Stimulated activated CD4-positive, alpha-beta T cell treated with anti-CD3 and anti-CD28 coated beads, Interleukin-1b, Interleukin-23, amount 100 ng/mL, for 48 hours (primary cell): Measurements from ENCODE around the gene KRTAP10-5.
A peak's percentile ranks its signal among the peaks of the same experiment; 100 is the strongest.
"Not testable (repeated sequence)": the region's sequence is repeated elsewhere in the genome, so short reads cannot be mapped to it uniquely, and the experiment has no call there.

Experiments
- DNase-seq: peaks from one replicate; pipeline ENCODE4 v3.0.0-alpha.2; 2020

KRTAP10-5 gene

DNA sequence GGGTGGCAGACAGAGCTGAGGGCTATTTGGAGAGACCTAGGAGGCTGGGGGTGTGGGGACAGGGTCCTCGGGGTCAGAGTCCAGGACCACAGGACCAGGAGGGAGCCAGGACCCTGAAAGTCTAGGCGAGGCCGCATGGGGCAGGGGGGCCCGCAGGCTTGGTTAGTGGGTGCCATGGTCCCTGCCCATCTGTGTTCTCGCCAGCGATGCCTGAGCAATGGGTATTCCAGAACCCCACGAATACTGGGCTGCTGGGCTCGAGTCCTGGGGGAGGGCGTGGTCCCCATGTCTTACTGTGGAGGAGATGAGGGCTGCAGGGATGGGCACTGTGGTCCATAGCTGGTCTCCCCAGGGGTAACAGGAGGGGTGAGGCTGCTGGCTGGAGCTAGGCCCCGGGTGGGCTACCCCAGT is 9.9 kb upstream of the KRTAP10-5 start:
- DNase-seq, result no peak

DNA sequence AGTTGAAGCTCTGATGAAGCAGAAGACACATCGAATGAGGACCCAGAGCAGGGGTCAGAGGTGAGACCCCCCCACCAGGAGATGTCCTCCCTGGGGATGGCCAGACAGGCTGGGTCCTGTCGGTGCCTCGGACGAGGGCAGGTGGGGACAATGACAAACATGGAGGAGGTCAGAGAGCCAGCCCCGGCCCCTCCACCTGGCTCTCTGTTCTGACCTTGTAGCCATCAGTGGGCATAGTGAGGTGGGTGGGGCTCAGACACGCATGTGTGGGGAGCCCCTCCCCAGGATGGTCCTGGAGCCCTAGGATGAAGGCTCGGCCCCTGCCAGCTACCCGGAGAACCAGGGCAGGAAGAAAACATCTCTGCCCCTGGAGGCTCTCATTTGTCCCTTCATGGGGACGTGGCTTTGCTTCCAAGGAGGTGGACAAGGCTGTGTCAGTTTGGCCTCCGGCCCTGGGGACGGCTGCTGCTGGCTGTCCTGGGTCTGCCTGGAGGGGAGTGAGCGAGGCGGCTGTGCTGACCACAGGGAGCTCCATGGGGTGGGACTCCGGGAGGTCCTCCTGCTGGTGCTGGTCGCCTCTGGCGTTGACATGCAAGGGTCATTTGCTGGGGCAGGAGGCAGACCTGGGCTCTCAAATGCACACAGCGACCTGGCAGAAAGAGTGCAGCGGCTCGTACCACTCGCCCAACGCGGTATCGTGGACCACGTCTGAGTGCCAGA is 9.3 kb upstream of the KRTAP10-5 start:
- no peak for DNase-seq

DNA sequence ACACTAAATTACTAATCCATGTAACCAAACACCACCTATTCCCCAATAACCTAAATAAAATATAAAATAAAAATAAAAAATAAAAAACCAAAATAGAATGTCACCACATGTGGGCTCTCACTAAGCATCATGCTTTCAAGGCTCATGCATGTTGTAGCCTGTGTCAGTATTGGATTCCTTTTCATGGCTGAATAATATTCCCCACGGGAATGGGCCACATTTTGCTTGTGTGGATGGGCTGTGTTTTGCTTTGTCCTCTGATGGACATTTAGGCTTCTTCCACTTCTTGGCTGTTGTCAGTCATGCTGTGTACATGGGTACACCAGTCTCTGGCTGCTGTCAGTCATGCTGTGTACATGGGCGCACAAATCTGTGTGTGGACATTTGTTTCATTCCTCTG is 8.7 kb upstream of the KRTAP10-5 start:
- DNase-seq, result no peak

DNA sequence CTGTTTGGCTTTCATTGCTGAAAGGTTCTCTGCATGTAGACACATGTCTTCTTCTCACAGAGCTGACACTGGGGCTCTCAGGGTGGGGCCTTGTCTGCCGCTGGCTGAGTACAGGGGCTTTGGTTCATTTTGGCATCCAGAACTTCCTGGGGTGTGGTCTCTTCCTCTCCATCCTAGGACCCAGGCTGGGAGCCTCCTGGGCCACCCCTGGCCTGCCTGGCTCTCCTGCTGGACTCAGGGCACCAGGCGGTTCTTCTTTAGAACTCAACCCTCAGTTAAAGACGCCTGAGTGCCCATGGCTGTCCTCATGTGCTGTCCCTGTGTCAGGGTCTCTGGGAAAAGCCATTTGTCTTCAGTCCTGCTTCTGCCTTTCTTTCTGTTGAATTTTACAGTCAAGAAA is 5.5 kb upstream of the KRTAP10-5 start:
- DNase-seq, result no peak

DNA sequence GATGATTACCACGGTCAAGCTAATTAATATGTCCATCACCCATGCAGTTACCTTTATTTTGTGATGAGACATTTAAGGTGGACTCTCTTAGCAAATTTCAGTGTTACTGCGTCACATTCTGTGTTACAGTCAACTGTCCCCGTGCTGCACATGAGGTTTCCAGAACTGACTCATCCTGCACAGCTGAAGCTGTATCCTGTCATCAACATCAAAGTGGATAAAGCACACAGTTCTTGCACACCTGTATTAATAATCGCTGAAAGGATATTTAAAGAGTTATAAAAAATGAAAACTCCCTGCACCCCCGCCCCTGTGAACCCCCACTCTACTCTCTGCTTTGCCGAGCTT is 3.4 kb upstream of the KRTAP10-5 start:
- DNase-seq, result peak; percentile 45

DNA sequence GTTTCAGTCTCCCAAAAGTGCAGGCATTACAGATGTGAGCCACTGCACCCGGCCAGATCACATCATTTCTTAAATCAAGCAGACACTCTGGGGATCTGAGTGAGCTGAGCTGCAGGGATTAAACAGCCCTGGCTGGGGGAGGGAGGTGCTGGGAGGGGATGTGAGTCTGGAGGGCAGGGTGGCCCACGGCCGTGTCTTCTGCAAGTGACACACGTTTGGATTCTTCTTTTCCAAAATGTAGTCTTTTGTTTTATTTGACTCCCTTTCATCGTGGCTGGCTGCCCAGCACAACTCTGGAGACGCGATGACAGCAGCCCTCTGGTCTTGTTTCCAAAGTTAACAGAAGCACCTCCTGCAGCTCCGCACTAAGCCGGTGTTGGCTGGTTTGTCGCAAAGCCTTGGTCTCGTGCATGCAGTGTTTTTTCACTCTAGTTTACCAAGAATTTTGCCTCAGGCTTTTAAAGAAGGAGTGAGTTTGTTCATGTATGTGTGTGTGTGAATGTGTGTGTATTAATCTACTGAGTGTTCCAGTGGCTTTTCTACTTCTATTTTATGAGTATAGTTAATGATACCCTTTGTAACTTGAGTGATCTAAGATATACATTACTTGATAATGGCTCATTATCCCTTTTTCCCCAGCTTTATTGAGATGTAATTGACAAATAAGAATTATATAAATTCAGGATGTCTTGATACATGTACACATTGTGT is 2.8 kb upstream of the KRTAP10-5 start:
- DNase-seq, result no peak

DNA sequence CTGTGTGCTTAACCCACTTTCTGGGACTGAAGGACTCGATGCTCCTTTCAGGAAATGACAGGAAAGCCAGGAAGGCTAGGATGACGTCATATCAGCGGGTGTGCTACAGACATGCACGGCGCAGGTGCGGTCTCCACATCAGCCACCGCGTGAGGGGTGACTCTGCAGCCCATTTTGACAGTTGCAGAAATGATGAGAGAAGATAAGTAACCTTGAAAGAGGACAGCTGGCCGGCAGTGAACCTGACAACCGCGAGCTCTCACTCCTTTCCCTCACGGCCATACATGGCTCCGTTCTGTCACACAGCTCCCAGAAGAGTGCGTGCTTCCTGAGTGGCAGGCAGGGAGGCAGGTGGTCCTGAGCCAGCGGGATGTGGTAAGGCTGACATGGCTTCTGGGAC is 1.7 kb upstream of the KRTAP10-5 start:
- no peak for DNase-seq

DNA sequence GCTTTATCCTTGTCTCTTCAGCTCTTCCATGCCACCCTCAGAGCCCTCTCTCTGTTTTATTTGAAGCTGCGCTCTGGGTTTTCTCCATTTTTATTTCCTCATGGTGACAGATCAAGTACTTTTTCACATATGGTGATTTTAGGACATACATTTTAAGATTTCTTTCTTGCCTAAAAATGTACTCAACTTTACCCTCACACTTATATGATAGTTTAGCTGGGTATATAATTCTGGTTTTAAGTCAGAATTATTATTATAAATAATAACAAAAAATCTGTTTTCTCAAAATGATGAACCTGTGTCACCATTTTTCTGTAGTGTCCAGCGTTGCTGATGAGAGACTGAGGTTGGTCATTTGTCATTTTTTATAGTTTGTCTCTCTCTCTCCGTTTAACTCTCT is 754 bp upstream of the KRTAP10-5 start:
- no peak for DNase-seq

DNA sequence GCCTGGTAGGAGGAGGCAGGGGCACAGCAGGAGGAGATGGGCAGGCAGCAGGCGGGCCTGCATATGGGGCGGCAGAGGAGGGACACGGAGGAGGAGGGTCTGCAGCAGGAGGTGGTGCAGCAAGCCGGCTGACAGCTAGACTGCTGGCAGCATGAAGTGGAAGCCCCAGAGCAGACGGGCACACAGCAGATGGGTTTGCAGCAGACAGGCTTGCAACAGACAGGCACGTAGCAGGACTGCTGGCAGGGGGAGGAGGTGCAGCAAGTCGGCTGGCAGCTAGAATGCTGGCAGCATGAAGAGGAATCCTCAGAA is 615 bp downstream of the KRTAP10-5 start:
- no peak for DNase-seq

DNA sequence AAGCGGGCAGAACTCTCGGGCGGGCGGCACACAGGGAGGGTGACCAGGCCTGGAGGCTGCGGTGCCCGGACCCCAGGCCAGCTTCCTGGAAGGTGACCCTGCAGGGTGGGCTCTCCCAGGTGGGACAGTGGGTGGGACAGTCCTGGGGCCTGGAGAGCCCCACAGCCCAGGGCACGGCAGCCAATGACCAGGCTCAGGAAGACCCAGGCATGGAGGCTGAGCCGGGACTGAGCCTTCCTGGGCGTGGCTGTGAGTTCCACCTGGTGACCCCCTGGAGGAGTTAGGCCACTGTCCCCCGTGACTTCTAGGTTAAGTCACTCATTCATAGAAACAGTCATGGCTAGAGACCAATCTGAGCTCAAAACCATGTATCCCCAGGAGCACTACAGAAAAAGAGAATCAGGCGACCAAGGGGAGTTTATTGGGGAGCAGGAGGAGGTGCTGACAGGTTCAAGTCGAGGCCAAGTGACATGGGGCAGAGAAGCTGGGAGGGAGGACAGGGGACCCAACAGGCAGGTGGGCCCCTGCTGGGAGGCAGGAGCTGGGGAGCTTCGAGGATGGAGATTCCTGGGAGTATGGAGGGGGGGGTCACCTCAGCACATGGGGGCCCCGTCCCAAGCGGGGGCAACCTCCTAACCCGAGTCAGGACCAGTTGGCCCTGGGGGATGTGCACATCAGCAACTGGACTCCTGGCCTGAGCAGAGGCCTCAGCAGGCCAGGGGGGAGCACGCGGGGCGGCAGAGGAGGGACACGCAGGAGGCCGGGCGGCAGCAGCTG is 1.2 kb downstream of the KRTAP10-5 start:
- DNase-seq, result no peak

DNA sequence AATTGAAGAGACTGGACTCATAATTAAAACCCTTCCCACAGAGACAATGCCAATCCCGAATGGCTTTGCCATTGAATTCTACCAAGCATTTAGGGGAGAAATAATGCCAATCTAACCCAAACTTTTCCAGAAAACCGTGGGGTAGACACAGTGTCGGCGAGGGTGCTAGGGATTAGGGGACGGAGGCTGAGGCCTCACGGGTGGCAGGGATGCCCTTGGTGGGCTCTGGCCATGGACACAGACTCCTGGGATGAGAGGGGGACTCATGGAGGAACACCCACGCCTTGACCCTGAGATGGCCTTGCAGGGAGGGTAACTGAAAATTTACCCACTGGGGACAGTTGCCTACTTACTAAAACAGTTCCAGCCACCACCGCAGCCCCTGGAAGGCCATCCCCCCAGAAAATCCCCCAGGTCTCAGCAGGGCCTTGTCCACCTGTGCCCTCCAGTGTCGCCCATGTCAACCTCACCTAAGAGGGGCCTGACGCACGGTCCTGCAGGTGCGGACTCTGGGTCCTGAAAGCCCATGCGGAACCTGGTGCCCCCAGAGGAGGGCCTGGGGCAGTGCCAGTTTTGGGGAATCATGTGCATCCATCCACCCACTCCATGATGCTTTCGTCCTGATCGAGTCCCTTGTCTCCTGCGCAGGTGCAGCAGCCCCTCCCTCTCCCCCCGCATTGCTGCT is 1.9 kb downstream of the KRTAP10-5 start:
- no peak for DNase-seq

DNA sequence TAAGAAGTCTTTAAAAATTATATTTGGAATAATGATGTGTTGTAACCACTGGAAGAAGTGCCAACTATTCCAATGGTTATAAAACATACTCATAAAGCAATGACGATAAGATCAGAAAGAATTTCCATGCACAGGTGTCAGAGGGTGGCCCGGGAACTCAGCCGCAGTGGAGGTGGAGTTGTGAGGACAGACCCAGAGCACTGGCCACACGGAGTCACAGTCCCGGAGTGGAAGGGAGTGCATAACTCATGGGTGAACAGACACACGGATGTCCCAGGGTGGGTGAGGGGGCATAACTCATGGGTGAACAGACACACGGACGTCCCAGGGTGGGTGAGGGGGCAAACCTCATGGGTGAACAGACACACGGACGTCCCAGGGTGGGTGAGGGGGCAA is 4.4 kb downstream of the KRTAP10-5 start:
- no peak for DNase-seq

DNA sequence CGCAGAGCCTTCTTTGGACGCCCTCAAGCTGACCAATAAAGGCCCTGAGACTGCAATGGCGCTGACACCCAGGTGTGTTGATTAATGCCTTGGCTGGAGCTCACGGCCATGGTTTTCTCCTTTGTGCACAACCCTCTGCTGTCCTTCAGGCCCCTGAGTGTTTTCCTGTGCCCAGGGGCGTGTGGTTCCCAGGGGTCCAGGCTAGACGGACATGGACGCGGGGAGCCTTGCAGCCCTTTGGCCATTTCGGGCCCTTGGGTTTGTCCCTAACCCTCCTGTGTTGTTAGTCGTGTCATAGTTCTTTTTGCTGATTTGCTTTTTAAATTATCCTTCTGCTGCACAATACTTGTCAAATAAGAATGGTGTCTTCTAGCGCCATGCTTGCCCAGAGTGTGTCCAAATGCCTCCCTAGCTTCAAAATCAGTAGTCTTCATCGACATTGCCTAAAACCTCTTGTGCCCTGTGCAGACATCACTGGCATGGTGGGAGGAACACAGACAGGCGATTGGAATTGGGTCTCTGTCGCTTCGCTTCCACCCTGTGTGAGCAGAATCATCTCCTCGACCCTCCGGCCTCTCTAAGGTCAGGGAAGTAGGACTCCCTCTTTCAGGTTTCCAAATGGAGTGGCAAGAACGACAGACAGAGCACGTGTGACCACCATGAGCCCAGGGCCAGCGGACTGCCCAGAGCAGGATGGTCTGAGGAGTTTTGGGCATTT is 4.9 kb downstream of the KRTAP10-5 start:
- no peak for DNase-seq

DNA sequence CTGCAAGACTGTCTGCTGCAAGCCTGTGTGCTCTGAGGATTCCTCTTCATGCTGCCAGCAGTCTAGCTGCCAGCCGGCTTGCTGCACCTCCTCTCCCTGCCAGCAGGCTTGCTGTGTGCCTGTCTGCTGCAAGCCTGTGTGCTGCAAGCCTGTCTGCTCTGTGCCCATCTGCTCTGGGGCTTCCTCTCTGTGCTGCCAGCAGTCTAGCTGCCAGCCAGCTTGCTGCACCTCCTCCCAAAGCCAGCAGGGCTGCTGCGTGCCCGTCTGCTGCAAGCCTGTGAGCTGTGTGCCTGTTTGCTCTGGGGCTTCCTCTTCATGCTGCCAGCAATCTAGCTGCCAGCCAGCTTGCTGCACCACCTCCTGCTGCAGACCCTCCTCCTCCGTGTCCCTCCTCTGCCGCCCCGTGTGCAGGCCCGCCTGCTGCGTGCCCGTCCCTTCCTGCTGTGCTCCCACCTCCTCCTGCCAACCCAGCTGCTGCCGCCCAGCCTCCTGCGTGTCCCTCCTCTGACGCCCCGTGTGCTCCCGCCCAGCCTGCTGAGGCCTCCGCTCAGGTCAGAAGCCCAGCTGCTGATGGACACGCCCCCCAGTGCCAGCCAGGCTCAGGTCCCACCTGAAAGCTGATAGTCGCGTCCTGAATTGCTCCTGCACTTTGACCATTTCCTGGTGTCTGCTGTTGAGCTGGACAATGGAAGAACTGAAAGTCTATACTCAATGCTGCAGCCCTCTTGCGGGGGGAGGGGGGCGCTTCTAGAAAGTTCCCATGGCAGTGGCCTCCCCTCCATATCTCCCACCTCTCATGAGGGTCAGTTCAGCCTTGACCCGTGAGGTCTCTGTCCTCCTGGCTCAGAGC is 5.7 kb downstream of the KRTAP10-5 start:
- no peak for DNase-seq

DNA sequence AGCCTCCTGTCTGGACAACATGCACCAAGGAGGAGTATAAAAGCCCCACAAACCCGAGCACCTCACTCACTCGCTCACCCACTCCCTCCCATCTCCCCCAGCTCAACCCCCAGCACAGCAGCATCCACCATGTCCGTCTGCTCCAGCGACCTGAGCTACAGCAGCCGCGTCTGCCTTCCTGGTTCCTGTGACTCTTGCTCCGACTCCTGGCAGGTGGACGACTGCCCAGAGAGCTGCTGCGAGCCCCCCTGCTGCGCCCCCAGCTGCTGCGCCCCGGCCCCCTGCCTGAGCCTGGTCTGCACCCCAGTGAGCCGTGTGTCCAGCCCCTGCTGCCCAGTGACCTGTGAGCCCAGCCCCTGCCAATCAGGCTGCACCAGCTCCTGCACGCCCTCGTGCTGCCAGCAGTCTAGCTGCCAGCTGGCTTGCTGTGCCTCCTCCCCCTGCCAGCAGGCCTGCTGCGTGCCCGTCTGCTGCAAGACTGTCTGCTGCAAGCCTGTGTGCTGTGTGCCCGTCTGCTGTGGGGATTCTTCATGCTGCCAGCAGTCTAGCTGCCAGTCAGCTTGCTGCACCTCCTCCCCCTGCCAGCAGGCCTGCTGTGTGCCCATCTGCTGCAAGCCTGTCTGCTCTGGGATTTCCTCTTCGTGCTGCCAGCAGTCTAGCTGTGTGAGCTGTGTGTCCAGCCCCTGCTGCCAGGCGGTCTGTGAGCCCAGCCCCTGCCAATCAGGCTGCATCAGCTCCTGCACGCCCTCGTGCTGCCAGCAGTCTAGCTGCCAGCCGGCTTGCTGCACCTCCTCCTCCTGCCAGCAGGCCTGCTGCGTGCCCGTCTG is 6.6 kb downstream of the KRTAP10-5 start, which contains the start of gene KRTAP10-4:
Gene KRTAP10-4 (plus strand): TSS at position 100 of the 827 bp plus-strand sequence. CDS start 30 bp downstream, at position 130.
- DNase-seq, result not testable (repeated sequence)

DNA sequence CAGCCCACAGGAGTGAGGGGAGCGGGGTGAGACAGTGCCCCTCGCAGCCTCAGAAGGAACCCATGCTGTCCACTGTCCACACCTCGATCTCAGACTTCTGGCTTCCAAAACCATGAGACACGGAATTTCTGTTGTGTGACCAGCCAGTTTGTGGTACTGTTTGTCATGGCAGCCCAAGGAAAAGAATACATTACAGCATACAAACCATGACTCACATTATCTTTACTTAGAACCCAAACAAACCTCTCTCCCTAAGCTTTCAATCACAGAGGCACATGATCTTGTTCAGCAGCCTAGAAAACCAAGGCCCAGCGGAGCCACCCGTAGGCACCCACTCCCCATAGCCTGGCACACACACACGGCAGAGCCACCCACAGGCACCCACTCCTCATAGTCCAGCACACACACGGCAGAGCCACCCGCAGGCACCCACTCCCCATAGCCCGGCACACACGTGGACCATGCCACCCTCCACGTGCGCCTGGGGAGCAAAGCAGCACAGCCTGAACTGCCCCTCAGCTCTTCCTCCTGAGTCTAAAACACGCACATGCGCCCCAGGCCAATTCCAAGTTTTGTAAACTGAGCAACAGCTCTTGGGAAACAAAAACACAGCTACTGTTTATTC is 7.3 kb downstream of the KRTAP10-5 start:
- no peak for DNase-seq

DNA sequence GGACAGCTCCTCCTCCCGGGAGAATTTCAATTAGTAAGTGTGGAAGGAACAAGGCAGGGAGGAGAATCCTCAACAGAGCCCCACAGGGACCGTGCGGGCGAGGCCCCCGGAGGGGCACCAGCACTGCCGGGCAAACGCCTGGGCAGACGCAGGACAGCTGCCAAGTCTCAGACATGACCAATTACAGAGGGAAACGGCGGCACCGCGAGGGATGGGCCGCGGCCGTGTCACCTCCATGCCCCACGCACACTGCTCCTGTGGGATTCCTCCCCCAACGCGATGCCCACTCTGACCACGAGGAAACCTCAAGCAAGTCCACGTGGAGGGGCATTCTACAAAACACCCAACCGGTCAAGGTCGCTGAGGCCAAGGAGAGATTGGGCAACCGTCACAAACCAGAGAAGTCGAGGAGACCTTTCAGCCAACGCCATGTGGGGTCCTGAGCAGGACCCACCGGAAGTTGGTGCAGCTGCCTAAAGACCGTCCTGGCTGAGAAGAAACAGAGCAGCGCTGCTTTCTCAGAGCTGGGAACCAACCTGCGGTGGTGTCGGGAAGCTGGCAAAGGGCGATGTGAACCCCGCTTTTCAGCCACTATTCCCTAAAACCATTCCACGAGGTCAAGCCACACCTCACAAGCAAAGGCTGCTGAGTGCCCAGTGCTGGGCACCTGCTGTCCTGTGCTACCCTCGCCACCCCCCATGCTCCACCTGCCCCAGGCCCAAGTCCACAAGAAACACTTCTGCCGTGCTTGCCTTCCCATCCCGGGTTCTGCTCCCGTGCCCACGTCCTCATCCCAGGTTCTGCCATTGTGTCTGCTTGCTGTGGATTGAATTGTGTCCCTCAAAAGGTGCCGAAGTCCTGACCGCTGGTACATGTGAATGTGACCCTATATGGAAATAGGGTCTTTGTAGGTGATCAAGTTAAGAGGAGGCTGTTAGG is 8.3 kb downstream of the KRTAP10-5 start:
- no peak for DNase-seq

DNA sequence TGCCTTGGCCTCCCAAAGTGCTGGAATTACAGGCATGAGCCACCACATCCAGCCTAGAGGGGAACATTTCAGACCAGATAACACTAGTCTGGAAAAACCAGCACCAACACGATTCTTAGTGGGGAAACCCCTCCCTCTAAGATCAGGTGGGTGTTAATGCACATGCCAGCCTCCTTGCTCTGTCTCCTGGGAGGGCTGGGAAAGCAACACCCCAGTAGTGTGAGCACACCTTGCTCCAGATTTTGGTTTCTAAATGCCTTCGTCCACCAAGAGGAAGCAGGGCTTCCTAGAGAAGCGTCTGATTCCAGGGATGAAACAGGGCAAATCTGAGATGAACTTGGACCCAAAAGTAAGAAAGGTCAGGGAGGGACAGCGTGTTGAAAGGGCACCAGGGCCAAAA is 9.1 kb downstream of the KRTAP10-5 start:
- DNase-seq, result no peak

DNA sequence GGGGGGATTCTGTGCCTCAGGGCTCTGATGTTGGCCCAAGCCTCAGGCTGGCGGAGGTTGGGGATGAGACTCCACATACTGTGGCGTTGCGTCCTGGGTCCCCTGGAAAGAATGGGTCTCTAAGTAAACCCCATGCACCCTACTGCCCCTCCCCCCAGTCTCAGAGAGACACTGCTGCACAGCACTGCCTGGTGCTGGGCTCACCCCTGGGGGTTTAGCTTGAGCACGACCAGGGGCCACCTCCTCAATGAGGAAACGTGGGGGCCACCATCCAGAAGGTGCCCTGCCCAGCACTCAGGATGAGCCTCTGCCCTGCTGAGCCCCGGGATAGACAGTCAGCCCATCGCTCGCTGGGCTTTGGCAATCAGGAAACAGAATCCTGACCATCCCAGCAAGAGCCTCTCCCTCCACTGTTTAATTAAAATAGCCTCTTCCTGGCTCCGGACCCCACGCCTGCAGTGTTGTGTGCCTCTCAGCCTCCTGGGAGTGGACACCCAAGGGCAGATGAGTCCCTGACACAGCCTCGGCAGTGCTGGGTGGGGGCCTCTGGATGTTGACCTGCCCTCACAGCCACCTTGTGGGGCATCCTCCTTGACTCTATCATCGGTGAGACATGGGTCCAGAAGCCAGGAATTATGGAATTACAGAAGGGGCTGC is 10.4 kb downstream of the KRTAP10-5 start:
- DNase-seq, result no peak
